Kidney (tissue), 14 donors: ENCODE results near the gene PLPP1. TPM values are rescaled to one million over a fixed set of nuclear protein-coding genes. Genes with fewer than 3 reads are reported as not detected.

Source experiments
- DNase-seq, 5 donors: peaks; one replicate each; pipeline ENCODE4 v3.0.0-alpha.2; 2013 to 2020
- FAIRE-seq: peaks from 2 replicates; lab custom pipeline; 2012; peaks lifted over from hg19 to GRCh38; lab: Jason Lieb, UNC
- H3K27ac ChIP-seq, 2 donors: one replicate each; pipeline ENCODE4 v1.7.0; 2013; ENCODE audit warnings: low read depth in 2 of 2, low read length in 2 of 2, inconsistent platforms in 1 of 2
- H3K27me3 ChIP-seq: one replicate; pipeline ENCODE4 v1.7.1; 2013; ENCODE audit warnings: low read length, inconsistent platforms; ENCODE audit not compliant: control insufficient read depth, insufficient read depth
- H3K36me3 ChIP-seq, 3 donors: one replicate each; pipeline versions ENCODE4 v1.7.0 to v1.7.1; 2013; ENCODE audit warnings: low read length in 3 of 3, control low read depth in 1 of 3, inconsistent platforms in 1 of 3; ENCODE audit not compliant: insufficient read depth in 3 of 3, control insufficient read depth in 2 of 3
- H3K4me1 ChIP-seq, 3 donors: one replicate each; pipeline versions ENCODE4 v1.7.0 to v1.7.1; 2013; ENCODE audit warnings: low read length in 3 of 3, inconsistent platforms in 1 of 3, low read depth in 1 of 3; ENCODE audit not compliant: control insufficient read depth in 2 of 3, insufficient read depth in 2 of 3
- H3K4me3 ChIP-seq, 3 donors: one replicate each; pipeline versions ENCODE4 v1.7.0 to v1.8.1; 2013; ENCODE audit warnings: low read length in 3 of 3, control low read depth in 1 of 3, inconsistent platforms in 1 of 3
- H3K9ac ChIP-seq, 3 donors: one replicate each; pipeline versions ENCODE4 v1.7.0 to v1.7.1; 2013; ENCODE audit warnings: low read length in 3 of 3, control low read depth in 1 of 3, inconsistent platforms in 1 of 3
- H3K9me3 ChIP-seq, 3 donors: one replicate each; pipeline versions ENCODE4 v1.7.0 to v1.7.1; 2013; ENCODE audit warnings: low read length in 3 of 3, control low read depth in 1 of 3, inconsistent platforms in 1 of 3; ENCODE audit not compliant: control insufficient read depth in 2 of 3, insufficient read depth in 1 of 3
- intact Hi-C: fragments of 100-400 bp; cut with DNase I; formaldehyde crosslinking; loops from one replicate; pipeline ENCODE4 v1.11.1; 2022
- polyA plus RNA-seq: library from polyadenylated mRNA; stranded (reverse); fragments of 350-450 nt; fragmentation: Illumina TruSeq; extraction: RNeasy Lipid Tissue Mini Kit (QIAGEN cat#74804); gene quantifications from one replicate; pipeline ENCODE4 v1.2.3, GENCODE V29; 2014; ENCODE audit warnings: low read depth, low replicate concordance; ENCODE audit not compliant: insufficient read depth
- total RNA-seq: library from RNA; stranded (reverse); fragmentation: NEBNext Ultra II Directional; extraction: Animal tissue kit (Norgen Biotek cat#: 25700); gene quantifications from one replicate; pipeline ENCODE4 v1.2.1, GENCODE V29; 2021
- TF ChIP-seq, protein P1 (sequence below): IDR thresholded peaks from 3 replicates; pipeline ENCODE4 v1.5.1; 2012; ENCODE audit warnings: mild to moderate bottlenecking, moderate library complexity, borderline replicate concordance; ENCODE audit not compliant: insufficient read depth; ENCODE audit errors: extremely low read depth
- donor health status: control.
- donor health status: control.
- donor health status: control.
- donor health status: control.
- donor health status: control.
- donor health status: DM: yes; HTN: yes; CAD: no.
- donor health status: Normal renal cell carcinoma (clear cell type).

Gene PLPP1
- total and polyA plus RNA-seq, 2 donors from 2014 or later, result 144 to 166 TPM

DNA sequence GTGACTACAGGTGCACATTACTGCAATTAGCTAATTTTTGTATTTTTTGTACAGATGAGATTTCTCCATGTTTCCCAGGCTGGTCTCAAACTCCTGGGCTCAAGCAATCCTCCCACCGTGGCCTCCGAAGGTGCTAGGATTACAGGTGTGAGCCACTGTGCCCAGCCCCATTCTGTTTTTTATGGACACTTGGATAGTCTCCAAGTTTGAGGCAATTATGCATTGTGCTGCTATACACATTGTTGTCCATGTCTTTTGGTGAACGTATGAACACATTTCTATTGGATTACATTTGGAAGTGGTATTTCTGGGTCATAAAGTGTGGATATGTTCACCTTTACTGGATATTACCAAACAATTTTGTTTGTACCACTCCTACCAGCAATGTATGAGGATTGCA lies 22.4 kb upstream of the PLPP1 start:
- no peaks in the 10 kb centered on the region for H3K27me3 ChIP-seq
- no peak overlapping the region for H3K27ac ChIP-seq
- TF ChIP-seq, protein P1, sequence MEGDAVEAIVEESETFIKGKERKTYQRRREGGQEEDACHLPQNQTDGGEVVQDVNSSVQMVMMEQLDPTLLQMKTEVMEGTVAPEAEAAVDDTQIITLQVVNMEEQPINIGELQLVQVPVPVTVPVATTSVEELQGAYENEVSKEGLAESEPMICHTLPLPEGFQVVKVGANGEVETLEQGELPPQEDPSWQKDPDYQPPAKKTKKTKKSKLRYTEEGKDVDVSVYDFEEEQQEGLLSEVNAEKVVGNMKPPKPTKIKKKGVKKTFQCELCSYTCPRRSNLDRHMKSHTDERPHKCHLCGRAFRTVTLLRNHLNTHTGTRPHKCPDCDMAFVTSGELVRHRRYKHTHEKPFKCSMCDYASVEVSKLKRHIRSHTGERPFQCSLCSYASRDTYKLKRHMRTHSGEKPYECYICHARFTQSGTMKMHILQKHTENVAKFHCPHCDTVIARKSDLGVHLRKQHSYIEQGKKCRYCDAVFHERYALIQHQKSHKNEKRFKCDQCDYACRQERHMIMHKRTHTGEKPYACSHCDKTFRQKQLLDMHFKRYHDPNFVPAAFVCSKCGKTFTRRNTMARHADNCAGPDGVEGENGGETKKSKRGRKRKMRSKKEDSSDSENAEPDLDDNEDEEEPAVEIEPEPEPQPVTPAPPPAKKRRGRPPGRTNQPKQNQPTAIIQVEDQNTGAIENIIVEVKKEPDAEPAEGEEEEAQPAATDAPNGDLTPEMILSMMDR, result no peak
- intact Hi-C loops, result no loop called here
- no peak overlapping the region for H3K4me3 ChIP-seq
- H3K4me1 ChIP-seq, result no peaks in the 10 kb centered on the region
- H3K9ac ChIP-seq, result no peak overlapping the region
- no peaks in the 10 kb centered on the region for H3K36me3 ChIP-seq
- DNase-seq, result no peak
- no peaks in the 10 kb centered on the region for H3K9me3 ChIP-seq
- FAIRE-seq, result no peak

GRCh38 chr5:55554585-55555202 lies 19.9 kb upstream of the PLPP1 start:
- TF ChIP-seq, protein P1, result no peak
- DNase-seq, result no peak

GRCh38 chr5:55551904-55552303 lies 17.1 kb upstream of the PLPP1 start:
- DNase-seq (no peak), FAIRE-seq (no peak)
- Histone ChIP-seq H3K36me3 (no peaks in the 10 kb centered on the region), H3K27ac (no peak overlapping the region), H3K27me3 (no peaks in the 10 kb centered on the region), H3K4me3 (no peak overlapping the region), H3K9me3 (no peaks in the 10 kb centered on the region), H3K4me1 (no peaks in the 10 kb centered on the region), H3K9ac (no peak overlapping the region)
- intact Hi-C loops, result no loop called here
- TF ChIP-seq, protein P1, result no peak

More at GRCh38 chr5:55554585-55555202, 19.9 kb upstream of the PLPP1 start:
- Histone ChIP-seq H3K9ac (no peak overlapping the region), H3K4me3 (no peak overlapping the region), H3K27ac (no peak overlapping the region), H3K36me3 (no peaks in the 10 kb centered on the region), H3K27me3 (no peaks in the 10 kb centered on the region), H3K4me1 (no peaks in the 10 kb centered on the region), H3K9me3 (no peaks in the 10 kb centered on the region)
- FAIRE-seq, result no peak
- intact Hi-C loops, result no loop called here

DNA sequence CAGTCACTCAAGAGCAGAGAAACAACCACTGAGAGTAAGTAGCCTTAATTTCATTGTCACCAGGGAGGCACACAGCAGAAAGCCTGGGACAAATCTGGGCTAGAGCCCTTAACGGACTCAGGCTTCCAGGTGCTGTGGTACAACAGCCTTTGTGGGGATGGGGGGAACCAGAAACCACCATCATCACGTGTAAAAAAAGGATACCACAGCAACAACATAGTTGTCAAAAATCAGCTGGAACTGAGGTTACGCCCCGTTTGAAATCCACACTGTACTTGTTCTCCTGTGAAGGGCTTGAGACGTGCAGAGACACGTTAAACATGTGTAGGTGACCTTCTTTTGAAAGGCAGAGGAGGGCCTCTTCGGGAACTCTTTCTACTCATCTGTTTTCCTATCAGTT lies 16.6 kb upstream of the PLPP1 start:
- Histone ChIP-seq H3K27me3 (no peaks in the 10 kb centered on the region), H3K27ac (no peak overlapping the region), H3K4me3 (no peak overlapping the region), H3K9ac (no peak overlapping the region), H3K4me1 (no peaks in the 10 kb centered on the region), H3K36me3 (no peaks in the 10 kb centered on the region), H3K9me3 (no peaks in the 10 kb centered on the region)
- intact Hi-C loops, result no loop called here
- FAIRE-seq (no peak), DNase-seq (no peak)
- TF ChIP-seq, protein P1, result no peak
